GM19351 (cell line): ENCODE results near the gene ZNF319.

Source experiments
- ATAC-seq: cut with Tn5 transposase; IDR thresholded peaks from one replicate; pipeline ENCODE4 v1.9.1; 2021; ENCODE audit warnings: mild to moderate bottlenecking, moderate library complexity; ENCODE audit not compliant: unreplicated experiment

Gene ZNF319

DNA sequence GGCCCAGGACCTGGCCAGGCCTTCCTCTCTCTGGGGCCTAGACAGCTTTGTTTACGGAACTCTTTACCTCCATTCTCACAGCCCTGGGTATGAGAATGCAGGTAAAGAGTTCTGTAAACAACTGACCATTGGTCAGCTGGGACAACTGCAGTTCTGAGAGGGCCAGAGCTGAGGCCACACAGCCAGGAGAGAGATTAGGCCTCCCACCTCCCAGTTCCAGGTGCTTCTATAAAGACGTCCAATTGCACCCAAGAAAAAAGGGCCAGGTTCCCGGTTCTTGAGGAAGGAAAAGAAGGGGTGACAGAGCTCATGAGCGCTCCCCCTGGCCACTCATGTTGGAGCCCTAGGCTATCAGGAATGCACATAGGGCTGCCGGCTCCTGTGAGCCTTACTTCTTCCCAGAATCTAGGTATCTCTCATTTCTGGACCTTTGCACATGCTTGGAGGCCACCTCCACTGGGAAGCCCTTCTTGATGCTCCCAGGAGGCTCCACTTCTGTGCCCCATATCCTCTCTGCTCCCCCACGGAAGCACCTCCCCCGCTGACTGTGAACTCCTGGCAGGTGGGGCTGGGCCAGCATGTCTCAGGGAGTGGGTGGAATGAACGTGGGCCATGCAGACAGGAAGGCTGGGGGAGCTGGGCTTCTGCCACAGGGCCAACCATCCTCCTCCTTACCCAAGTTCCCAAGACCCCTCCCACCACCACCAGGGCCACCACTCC is 42.6 kb downstream of the ZNF319 start:
- no peak for ATAC-seq

DNA sequence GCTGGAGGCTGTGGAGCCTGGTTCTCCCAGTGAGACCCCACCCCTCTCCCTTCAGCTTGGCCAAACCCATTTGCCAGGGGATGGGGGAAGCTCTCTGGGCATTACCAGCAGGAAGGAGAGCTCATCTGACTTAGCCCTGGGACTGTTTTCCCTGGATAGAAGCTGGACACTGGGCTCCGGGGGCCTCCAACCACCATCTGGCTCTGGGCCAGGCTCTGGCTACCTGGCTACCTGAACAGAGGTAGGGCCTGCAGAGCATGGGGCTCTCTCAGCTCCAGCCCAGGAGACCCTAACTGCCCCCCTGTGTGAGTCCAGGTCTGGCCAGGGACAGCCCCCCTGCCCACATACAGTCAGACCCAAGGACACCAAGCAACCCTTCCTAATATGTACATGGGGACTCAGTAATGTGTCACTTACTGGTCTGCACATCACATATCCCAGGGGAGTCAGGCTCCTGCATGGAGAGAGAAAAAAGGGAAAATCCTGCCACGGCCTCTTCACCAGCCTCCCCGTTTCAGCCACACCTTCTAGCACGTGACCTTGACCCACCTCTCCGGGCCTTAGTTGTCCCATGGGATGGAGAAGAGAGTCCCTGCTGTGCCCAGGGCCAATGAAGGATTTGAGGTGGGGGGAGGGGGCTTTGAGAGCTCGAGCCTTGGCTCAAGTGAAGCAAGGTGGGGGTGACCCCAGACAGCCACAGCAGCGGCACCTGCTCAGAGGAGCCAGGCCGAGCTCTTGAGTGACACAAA is 43.4 kb downstream of the ZNF319 start:
- no peak for ATAC-seq

DNA sequence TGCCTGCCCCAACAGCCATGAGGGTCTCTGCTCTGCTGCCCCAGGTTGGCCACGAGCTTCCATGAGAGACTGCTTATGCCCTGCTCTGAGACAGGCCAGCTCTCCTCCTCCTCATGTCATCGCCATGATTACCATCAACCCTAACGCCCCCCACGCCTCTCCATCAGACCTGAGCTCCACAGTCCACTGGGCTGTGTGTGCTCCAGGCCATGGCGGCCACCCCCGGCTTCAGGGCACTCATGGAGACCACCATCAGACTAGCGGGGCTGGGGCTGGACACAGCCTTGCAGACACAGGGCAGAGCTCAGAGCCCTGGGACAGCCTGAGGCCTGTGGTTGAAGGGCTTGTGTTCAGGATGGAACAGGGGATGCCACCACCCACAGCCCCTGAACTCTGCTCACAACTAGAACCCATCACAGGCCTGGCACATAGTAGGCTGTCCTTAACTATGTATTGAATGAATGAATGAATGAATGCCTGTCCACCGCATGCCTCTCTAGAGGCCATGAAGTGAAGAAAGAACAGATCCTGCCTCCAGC is 44.1 kb downstream of the ZNF319 start:
- ATAC-seq: no peak

DNA sequence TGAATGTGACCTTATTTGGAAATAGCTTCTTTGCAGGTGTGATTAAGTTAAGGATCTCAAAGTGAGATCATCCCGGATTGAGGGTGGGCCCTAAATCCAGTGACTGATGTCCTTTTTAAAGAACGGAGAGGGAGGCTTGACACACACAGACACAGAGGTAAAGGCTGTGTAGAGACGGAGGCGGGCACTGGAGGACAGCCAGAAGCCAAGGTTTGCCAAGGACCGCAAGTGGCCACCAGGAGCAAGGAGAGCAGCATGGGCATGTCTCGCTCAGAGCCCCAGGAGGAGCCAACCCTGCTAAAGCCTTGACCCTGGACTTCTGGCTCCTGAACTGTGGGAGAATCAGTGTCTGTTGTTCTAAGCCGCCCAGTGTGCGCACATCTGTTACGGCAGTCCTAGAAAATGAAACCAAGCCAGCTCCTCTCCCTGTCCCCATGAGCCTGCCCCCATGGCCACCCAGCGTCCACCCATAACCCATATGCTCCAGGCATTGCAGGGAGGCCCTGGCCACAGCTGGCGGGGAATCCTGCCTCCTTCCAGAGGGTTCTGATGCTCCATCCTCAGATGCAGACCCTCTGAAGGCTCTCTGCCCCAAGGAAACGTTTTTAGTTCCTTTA is 44.8 kb downstream of the ZNF319 start:
- ATAC-seq: no peak

DNA sequence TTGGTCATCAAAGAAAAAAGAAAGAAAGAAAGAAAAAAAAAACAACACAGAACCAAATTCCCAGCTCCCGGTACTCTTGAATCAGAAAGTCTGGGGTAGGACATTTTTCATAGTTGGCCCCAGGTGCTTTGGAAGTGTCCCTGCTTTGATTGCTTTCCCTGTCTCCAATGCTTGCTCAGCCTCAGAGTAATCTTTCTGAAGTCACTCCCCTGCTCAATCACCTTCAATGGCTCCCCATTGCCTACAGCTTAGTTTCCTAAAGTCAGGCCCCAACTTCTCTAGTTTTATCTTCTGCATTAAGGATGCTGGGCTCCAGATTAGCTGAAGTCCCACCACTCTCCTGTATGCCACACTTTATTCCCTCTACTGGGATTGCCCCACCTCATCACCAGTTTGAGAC is 46.6 kb downstream of the ZNF319 start:
- ATAC-seq: no peak

DNA sequence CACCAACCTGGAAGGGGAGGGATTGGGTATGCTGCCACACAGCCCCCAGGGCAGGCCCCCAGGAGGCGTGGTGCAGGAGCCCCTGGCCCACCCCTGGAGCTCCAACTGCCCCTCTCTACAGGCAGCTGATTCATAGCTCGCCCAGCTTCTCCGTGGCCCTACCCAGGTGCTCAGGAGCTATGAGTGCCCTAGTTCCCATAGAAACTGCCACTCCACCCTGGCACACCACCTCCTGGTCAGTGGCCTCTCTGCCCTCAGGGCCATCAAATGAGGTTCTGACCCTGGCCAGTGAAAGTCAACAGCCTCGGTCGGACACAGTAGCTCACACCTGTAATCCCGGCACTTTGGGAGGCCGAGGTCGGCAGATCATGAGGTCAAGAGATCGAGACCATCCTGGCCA is 47.6 kb downstream of the ZNF319 start:
- no peak for ATAC-seq

DNA sequence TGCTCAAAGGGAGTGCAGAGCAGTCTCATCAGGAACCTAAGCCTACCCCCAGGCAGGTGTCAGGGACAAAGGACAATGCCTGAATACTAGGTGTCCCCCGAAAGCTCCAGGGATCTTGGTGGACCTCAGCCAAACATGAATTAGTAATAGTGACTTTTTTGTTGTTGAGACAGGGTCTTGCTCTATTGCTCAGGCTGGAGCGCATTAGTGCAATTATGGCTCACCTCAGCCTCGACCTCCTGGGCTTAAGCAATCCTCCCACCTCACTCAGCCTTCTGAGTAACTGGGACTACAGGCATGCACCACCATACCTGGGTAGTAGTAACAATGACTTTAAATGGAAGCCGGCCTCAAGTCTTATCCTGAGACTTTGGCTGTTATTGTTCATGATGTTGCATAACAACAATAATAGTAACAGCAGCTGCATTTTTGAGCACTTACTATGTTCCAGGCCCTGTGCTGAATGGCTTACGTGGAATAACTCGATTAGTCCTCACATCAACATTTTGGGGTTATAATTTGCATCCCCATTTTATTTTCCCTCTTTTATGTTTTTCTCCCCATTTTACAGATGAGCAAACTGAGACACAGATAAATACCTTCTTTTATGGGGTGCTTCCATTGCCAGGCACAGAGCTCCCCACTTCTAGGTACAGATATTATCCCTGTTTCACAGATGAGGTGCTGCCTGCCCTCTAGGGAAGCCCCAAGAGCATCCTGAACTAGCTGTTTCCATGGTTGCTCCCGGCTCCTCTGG is 49.1 kb downstream of the ZNF319 start:
- no peak for ATAC-seq

DNA sequence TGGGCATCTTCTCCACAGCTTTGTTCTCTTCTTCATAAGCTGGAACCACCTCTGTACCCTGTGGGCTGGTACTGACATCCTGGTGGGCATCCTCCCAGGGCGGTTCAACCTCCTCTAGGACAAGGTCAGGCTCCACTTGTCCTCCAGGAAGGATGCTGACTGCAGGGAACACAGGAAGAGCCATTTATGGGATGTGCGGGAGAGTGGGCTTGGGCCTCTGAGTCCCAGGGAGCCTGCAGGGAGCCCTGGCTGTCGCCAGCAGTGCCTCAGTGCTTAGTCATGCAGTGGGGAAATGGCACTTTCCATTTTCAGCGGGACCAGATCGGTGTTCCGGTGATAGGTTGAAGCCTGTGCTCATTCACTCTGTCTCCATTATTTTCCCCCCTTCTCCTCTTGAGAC is 50.1 kb downstream of the ZNF319 start:
- ATAC-seq: no peak

DNA sequence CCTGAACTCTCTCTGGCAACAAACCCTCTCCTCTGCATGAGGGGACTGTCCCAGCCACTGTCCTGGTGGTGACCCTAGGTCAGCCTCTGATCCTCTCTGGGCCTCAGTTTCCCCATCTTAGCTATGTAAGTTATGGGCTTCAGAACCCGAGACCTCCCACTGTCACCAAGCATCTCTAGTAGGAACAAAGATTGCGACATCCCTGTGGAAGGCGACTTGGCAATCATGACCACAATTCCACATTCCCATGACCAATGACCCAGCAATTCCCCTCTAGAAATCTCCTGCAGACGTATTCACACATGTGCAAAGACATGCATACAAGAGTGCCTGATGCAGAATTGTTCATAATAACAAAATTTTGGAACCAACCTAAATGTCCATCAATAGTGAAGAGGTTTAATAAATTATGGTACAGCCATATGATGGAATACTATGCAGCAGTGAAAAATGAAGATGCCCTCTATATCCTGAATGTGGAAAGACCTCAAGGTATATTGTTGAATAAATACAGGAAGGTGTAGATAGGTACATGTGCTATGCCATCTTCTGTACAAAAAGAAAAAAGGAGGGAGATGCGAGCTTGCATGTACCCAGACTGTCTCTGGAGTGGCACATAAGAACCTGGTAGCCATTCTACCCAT is 50.8 kb downstream of the ZNF319 start:
- no peak for ATAC-seq

DNA sequence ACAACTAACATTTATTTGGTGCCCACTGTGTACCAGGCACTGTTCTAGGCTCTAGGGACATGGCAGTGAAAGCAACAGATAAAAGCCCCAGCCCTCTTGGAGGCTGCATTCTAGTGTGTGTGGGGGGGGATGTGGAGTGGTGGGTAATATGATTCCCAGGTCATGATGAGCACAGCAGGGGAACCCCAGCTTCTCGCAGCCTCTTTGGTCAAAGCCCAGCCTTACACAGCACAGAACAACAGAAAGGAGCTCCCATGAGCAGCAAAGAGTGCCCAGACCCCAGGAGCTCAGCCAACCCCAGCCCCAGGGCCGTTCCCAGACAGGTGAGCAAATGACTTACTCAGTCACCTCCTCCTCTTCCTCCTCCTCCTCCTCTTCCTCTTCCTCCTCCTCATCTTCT is 51.5 kb downstream of the ZNF319 start:
- ATAC-seq: no peak

DNA sequence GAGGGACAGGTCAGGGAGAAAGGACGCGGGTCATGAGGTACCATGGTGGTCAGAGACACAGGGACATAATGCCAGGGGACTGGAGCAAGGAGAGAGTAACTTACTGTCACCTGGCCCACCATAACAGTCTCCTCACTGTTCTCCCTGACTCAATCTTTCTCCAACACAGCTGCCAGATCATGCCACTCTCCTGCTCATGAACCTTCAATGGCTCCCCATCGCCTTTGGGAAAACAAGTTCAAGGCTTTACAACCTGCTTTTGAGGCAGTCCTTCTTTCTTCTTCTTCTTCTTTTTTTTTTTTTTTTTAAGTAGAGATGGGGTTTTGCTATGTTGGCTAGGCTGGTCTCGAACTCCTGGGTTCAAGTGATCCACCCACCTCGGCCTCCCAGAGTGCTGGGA is 52.4 kb downstream of the ZNF319 start:
- ATAC-seq: no peak

DNA sequence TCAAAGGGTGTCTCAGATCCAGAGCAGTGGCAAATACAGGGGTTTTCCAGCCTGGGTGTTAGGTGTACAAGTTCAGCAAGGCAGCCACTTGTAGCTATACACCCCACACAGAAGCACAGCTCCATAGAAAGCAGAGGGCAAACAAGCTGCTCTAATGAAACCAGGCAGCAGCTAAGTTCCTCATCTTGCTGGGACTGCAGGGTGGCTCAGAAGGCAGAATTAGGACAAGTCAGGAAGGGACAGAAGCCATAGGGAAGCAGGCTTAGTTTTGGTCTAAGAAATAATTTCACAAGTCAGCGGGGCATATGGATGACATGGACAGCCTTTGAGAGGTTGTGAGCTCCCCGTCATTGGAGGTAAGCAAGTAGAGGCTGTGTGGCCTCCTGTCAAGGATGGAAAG is 53.2 kb downstream of the ZNF319 start:
- no peak for ATAC-seq

DNA sequence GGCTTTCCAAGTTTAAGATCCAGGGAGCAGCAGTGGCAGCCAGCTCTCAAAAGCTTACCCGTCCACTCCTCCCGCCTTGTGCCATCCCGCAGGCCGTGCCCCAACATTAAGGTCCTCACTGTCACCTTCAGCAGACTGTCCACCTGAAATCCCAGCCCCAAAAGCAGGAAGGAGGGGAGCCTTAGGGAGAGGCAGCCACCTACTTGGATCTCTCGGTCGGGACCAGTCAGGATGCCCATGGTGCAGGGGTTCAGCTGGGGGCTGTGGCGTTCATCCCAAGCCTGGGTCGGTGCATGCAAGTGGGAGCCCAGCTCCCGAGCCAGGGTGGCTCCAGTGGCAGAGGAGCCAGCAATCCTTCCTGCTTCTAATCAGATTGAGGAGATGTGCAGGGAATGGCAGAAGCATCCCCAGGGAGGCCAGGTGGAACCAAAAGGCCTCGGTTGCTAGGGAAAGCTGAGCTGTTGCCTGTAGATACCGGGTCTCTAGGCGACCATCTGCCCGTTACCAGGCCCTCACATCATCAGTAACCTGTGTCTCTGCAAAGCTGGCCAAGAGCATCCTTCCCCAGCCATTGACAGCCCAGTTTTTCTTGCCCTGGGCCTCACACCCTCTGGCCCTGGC is 54.2 kb downstream of the ZNF319 start:
- ATAC-seq: no peak

DNA sequence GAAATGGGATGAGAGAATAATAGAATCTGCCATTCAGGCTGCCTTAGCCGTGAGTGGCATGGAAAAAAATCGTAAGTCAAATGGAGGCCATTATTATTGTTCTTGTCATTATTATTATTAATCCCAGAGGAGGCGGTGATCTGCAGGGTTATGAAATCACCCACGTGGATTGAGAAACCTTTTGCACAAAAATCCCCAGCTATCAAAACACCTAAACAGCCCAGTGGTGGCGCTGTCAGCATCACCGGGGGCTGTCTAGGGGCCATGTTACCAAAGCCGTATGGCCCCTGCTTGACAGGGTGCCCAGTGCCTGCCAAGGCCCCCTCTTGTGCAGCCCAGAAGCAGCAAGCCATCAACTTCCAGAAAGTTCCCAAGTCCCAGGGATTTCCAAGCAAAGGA is 54.7 kb downstream of the ZNF319 start:
- no peak for ATAC-seq

DNA sequence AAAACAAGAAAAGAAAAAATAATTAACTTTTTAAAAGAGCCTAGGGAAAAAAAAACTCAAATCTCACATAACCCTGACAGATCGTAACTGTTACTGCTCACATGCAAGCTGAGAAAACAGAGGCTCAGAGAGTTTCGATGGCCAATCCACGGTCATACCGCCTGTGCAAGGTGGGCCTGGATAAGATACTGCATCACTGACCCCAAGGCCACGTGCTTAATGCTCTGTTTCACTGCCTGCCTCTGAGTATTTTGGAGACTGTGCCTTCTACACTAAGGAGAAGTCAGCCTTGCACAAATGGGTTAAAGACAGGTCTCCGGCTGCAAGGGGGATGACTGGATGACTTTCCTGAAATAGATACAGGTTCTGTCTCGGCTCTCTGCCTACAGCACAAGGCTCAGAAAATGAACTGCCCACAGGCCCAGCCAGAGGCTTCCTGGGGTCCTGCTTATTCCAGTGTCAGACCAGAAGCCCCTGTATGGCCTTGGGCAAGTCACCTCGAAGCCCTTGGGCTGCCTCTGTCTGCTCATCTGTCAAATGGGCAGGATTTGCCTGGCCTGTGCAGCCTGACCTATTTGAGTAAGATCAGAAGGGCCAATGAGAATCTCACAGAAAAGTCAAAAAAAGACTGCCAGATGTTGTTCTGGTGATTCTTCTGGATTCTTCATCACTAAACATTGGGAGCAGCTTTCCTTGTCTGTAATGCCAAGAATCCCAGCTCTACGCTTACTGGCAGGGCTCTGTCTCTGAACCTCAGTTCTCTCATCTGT is 55.3 kb downstream of the ZNF319 start:
- no peak for ATAC-seq
